ENCODE results near the gene BCL2L13. TPM values are rescaled to one million over a fixed set of nuclear protein-coding genes. Genes with fewer than 3 reads are reported as not detected.

The BCL2L13 gene
- total RNA-seq, 1 experiment from 2014 or later = 26.0 TPM

DNA sequence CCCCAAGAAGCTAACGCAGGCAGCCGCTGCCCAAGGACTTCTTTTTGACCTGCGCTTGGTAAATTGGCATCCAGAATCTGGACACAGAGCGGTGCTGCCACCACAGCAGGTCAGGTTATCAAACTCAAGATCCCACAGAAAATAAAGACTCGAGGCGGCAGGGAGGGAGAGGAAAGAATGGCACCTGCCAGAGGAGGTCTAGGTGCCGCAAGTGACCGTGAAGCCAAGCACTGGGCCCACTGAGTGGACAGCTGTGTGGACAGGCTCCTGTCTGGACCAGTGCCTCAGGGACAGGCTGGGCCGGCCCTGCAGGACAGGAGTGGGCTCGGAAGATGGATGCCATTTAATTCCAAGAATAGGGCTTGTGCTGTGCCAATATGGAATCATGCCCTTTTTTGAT, 108.4 kb downstream of the BCL2L13 start:
- no CpG with 5 or more reads among the region's 10 CpGs for WGBS (ENCODE audit: extremely low coverage, insufficient read length, low lambda C conversion rate)
- H3K14ac ChIP-seq (ENCODE audit: insufficient read depth, low read length) = no peak overlapping the region
- H2BK5ac ChIP-seq (ENCODE audit: insufficient read length, low read length) = no peak overlapping the region
- no peaks in the 10 kb centered on the region; the same call in 1 of the 2 replicates for H3K27me3 Mint-ChIP-seq (ENCODE audit: low read depth)
- no peak for DNase-seq
- no peak overlapping the region for H3K23ac ChIP-seq (ENCODE audit: insufficient read length, low read depth, low read length)
- peaks cover 10 to 20% of the 10 kb centered on the region in 2 experiments for H3K4me1 Mint-ChIP-seq
- H4K20me1 ChIP-seq (ENCODE audit: control insufficient read depth, insufficient read depth, insufficient read length) = peaks cover 2% of the 10 kb centered on the region
- TF ChIP-seq, protein P1, sequence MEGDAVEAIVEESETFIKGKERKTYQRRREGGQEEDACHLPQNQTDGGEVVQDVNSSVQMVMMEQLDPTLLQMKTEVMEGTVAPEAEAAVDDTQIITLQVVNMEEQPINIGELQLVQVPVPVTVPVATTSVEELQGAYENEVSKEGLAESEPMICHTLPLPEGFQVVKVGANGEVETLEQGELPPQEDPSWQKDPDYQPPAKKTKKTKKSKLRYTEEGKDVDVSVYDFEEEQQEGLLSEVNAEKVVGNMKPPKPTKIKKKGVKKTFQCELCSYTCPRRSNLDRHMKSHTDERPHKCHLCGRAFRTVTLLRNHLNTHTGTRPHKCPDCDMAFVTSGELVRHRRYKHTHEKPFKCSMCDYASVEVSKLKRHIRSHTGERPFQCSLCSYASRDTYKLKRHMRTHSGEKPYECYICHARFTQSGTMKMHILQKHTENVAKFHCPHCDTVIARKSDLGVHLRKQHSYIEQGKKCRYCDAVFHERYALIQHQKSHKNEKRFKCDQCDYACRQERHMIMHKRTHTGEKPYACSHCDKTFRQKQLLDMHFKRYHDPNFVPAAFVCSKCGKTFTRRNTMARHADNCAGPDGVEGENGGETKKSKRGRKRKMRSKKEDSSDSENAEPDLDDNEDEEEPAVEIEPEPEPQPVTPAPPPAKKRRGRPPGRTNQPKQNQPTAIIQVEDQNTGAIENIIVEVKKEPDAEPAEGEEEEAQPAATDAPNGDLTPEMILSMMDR (conservative IDR thresholded peaks at IDR 0.05) = no peak
- H4K91ac ChIP-seq (ENCODE audit: insufficient read length, low read depth, low read length) = no peak overlapping the region
- no peak overlapping the region for H2AK5ac ChIP-seq (ENCODE audit: insufficient read length, low read length)
- H3K9me3 Mint-ChIP-seq = peaks cover 0 to 2% of the 10 kb centered on the region in 2 experiments; a peak in 1 of 5 replicates
- H3K27ac Mint-ChIP-seq = no peak overlapping the region; a peak in 1 of 7 replicates
- no peaks in the 10 kb centered on the region for H3K4me1 ChIP-seq (ENCODE audit: insufficient read depth, low read length)
- no peaks in the 10 kb centered on the region for H3K79me2 ChIP-seq (ENCODE audit: insufficient read depth, low read length)
- no peak overlapping the region for H3K9ac ChIP-seq (ENCODE audit: extremely low read depth, insufficient read length, low read length)
- no peak overlapping the region for H2BK120ac ChIP-seq (ENCODE audit: low read depth, low read length, poor library complexity, severe bottlenecking)
- H3K79me1 ChIP-seq (ENCODE audit: insufficient read depth, low read depth, low read length, poor library complexity, severe bottlenecking) = no peaks in the 10 kb centered on the region
- H3K4me2 ChIP-seq (ENCODE audit: insufficient read depth, insufficient read length, low read length) = no peak overlapping the region
- H2AFZ ChIP-seq (ENCODE audit: low read length) = no peak overlapping the region
- H3K56ac ChIP-seq (ENCODE audit: insufficient read length, low read depth, low read length) = no peak overlapping the region
- H3T11ph ChIP-seq (ENCODE audit: low read length) = no peak overlapping the region
- no peak overlapping the region for H3K18ac ChIP-seq (ENCODE audit: insufficient read length, low read depth, low read length)
- no peak overlapping the region for H4K5ac ChIP-seq (ENCODE audit: insufficient read length, low read depth, low read length)
- no peak overlapping the region for H2BK12ac ChIP-seq (ENCODE audit: insufficient read length, low read depth, low read length)
- no peak overlapping the region for H3K27ac ChIP-seq (ENCODE audit: insufficient read length, low read depth, low read length)
- H3K27me3 ChIP-seq (ENCODE audit: insufficient read depth, low read length) = no peaks in the 10 kb centered on the region
- H3K4ac ChIP-seq (ENCODE audit: low read depth, low read length) = no peak overlapping the region
- no peaks in the 10 kb centered on the region for H3K9me3 ChIP-seq (ENCODE audit: control insufficient read depth, low read depth, low read length)
- H3K23me2 ChIP-seq (ENCODE audit: insufficient read length, low read depth, low read length, poor library complexity, severe bottlenecking) = no peaks in the 10 kb centered on the region
- H3K4me3 Mint-ChIP-seq = no peak overlapping the region
- H2BK20ac ChIP-seq (ENCODE audit: low read depth, low read length, poor library complexity, severe bottlenecking) = no peak overlapping the region
- no peak overlapping the region for H4K8ac ChIP-seq (replicated peaks; ENCODE audit: insufficient read length, low read depth, low read length)
- no peaks in the 10 kb centered on the region; a peak in 1 of 7 replicates for H3K36me3 Mint-ChIP-seq (ENCODE audit: insufficient read depth in 1 of 3, low read depth in 3 of 3)
- no peak overlapping the region for H2BK15ac ChIP-seq (ENCODE audit: low read depth, low read length)
